ENCODE measurements around the gene PSMD1.
"Not testable (repeated sequence)": the region's sequence is repeated elsewhere in the genome, so short reads cannot be mapped to it uniquely, and the experiment has no call there.

PSMD1 gene

GRCh38 chr2:231053846-231054245 lies 2.8 kb upstream of the PSMD1 start:
- no peak for DNase-seq (ENCODE audit: low read depth)

GRCh38 chr2:231057590-231057989 lies 923 bp downstream of the PSMD1 start:
- DNase-seq (ENCODE audit: low read depth) = no peak

GRCh38 chr2:231058761-231059550 lies 2.3 kb downstream of the PSMD1 start:
- no peak for DNase-seq (ENCODE audit: low read depth)

DNA sequence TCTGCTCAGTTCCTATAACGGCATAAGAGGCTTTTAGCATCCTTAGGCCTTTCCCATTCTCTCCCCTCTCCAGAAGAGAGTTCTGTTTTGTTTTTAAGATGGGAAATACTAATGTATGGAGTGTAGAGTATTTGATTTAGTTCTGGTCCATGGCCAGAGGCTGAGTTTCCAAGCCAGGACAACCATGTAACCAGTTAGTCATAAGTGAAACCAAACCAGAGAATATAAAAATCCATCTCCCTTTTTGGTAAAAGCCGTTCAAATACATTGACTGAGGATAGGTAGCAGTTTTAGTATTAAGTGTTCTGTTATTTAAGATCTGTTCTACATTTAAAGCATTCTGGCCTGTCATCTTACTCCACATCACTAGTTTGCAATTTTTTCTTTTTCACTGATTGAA lies 3.1 kb downstream of the PSMD1 start:
- no peak for DNase-seq (ENCODE audit: low read depth)

DNA sequence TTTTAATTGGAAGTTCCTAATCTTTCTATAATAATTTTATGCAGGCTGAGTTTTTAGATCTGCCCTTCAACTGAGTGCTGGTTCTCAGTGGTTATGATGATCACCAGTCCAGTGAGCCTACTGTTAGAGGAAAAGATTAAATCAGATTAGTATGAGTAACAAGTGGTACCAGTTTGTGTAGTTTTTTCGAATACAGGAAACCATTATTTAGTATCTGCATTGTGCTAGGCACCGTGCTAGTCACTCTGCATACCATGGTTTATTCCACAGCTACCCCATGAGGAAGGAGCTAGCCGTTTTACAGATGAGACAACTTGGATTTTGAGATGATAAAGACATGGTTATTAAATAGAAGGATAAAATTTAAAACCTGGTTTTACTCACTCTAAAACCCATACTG lies 6.1 kb downstream of the PSMD1 start:
- no peak for DNase-seq (ENCODE audit: low read depth)

DNA sequence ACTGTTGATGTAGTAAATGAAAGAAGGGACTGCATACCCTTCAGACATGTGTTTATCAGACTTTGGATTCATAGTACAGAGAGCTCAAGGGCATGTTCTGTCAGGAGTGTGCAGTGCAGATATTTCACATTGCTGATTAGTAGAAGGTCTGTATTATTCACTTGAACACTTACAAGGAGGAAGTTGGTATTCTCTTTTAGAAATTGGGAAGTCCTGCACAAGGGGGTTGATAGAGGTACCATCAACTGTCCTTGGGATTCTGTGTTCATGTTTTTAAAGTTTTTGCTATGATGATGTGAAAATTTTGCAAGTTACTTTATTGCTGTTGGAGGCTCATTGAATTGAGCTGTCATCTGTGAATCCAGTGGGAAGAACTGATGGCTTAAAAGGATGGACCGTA lies 6.7 kb downstream of the PSMD1 start:
- DNase-seq (ENCODE audit: low read depth) = no peak

DNA sequence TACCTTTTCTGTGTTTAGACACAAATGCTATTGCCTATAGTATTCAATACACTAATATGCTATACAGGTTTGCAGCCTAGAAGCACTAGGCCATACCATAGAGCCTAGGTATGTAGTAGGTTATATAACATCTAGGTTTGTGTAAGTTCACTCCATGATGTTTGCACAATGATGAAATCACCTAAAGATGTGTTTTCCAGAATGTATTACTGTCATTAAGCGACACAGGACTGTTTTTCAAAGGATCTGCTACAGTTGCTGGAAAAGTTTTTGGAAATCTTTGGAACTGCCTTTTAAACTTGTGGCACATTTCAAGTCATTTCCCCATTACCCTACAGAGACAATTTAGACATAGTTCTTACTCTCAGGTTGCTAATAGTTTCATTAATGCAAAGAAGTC lies 9.3 kb downstream of the PSMD1 start:
- DNase-seq (ENCODE audit: low read depth) = no peak

GRCh38 chr2:231067531-231067930 lies 10.9 kb downstream of the PSMD1 start:
- DNase-seq (ENCODE audit: low read depth) = not testable (repeated sequence)

GRCh38 chr2:231068525-231069222 lies 12.0 kb downstream of the PSMD1 start:
- no peak for DNase-seq (ENCODE audit: low read depth)

DNA sequence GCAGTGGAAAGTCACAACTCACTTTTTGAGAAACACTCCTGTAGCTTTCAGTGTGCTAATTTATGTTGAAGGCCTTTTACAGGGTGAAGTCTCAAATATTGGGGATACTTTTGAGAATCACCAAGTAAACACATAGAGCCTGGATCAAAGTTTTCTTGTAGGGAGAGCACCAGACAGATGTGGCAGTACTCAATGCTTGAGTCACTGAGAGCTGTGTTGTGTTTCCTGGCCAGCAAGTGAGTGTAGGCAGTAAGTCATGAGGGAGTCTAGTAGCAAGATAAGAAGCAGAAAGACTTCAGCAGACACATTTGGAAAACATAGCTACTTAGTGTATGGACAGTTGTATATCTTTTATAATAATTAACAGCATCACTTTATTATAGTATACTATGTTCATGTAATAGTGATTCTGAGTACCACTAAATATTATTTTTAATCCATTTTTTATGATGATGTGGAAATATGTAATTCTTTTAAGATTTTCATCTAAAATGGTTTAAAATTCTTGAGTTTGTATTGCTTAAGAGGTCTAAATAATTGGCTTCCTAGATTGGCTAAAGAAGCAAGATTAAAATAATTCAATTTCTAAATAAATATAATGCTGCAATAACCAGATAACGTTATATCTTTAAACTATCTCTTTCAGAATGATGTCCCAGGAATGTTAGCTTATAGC lies 12.8 kb downstream of the PSMD1 start:
- DNase-seq (ENCODE audit: low read depth) = no peak

DNA sequence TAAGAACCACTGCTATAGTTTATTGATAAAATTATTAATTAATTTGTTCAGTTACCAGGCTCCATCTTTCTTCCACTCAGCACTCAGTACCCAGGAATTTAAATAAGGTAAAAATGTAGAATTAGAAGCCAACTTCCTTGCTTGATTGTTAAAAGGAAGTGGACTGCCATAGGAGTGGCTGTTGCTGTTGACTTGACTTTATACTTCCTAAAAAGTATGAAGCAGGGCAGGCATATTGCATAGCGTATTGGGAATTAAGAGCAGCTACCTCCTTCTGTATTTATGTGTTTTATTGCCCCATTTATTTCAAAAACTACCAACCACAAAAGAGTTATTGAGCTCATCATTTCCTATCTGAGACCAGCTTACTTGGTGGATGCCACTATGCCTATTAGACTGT lies 27.9 kb downstream of the PSMD1 start:
- DNase-seq (ENCODE audit: low read depth) = no peak

GRCh38 chr2:231088754-231089153 lies 32.1 kb downstream of the PSMD1 start:
- DNase-seq (ENCODE audit: low read depth) = no peak

DNA sequence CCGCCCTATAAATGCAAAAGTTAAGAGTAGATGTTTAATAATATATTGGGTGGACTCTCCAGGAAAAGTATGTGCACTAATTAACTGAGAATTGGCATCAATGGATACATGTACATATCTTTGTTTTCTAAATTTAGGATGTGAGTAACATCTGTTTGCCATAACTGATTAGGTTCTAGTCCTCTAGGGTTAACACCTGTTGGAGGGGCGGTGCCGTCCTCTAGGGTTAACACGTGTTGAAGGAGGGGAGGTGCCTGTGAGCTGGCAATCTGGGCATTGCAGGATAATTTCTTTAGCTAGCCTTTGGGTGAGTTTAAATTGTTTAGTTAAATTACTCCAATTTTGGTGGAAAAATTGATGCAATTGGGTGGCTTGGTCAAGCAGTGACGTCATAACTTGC lies 37.3 kb downstream of the PSMD1 start:
- DNase-seq (ENCODE audit: low read depth) = no peak

GRCh38 chr2:231094736-231095346 lies 38.2 kb downstream of the PSMD1 start:
- no peak for DNase-seq (ENCODE audit: low read depth)

- DNase-seq (ENCODE audit: low read depth) = no peak
Measured at GRCh38 chr2:231099918-231100317, 43.3 kb downstream of the PSMD1 start.

- not testable (repeated sequence) for DNase-seq (ENCODE audit: low read depth)
Measured at GRCh38 chr2:231100321-231100720, 43.7 kb downstream of the PSMD1 start.

DNA sequence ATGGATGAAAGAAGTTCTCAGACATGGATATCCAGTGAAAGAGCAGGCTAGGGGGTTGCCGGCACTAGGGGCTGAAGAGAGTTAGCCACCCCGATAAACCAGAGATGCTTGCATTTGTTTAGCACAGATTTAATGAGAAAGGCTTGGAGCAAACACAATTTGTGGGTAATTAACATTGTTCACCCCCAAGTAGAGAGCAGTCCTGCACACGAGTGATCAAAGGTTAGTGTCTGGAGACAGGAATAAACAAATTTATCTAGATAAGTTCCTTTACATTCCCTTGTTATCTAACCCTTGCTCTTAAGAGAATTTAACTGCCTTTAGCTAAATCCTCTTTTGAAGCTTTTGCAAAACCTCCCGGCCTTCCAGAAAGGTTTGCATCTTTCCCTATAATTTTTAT lies 44.3 kb downstream of the PSMD1 start:
- no peak for DNase-seq (ENCODE audit: low read depth)

GRCh38 chr2:231102772-231103171 lies 46.1 kb downstream of the PSMD1 start:
- DNase-seq (ENCODE audit: low read depth) = no peak

DNA sequence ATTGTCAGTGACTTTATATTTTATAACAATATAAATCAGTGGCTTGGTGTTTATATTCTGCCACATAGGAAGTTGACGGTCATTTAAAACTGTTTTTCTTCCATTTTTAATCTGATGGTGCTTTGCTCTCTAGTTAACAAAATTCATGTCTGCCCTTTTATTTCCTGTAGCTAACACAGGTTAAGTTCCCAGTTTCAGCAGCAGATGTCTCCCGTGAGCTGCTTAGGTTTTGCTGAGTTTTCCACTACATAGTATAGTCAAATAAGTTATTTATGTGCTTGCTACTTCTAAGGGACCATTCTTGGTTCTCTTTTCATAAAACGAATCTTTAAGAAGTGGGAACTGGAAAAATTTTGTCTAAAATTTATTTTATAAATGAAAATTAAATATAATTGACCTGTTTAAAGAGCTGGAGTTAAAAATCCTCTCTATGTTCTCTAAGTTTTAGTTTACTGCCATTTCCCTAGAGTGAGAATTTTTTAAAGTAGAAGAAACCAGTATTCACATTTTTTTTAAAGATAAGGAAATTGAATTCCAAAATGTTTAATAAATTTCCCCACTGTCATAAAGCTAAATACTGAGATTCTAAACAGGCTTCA lies 47.5 kb downstream of the PSMD1 start:
- peak; percentile 42 for DNase-seq (ENCODE audit: low read depth)

DNA sequence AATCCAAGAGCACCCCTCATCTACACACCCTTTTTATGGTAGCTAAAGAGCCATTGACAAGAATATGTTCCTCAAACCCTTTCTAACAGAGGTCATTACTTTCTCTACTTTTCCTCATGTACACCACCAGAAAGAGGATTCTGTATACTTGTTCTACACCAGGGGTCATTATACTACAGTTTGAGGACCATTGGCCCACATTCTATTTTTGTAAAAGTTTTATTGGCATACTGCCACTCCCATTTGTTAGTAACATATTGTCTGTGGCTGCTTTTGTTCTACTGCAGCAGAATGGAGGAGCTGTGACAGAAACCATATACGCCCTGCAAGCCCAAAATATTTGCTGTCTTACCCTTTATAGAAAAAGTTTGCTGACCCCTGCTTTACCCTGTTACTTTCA lies 53.9 kb downstream of the PSMD1 start:
- no peak for DNase-seq (ENCODE audit: low read depth)

GRCh38 chr2:231111987-231112386 lies 55.3 kb downstream of the PSMD1 start:
- DNase-seq (ENCODE audit: low read depth) = no peak

DNA sequence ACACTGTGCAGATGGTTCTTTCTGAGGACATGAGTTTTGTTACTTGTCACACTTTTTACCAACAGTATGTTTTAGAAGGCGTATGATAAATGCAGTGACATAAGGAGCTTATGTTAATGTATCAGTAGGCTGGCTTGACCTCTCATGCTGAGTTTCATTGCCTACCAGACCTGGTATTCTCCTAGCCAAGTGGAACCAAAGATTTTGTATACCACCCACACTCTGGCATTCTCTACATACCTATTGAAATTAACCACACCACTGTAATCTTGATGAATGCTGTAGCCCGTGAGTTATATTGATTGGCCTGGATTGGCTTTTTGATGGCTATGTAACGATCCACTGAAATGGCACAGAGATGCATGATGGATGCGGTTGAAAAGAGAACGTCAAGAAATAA lies 56.8 kb downstream of the PSMD1 start:
- no peak for DNase-seq (ENCODE audit: low read depth)
